Measurements from ENCODE around the gene TLCD2. TPM values are rescaled to one million over a fixed set of nuclear protein-coding genes. Genes with fewer than 3 reads are reported as not detected.

TLCD2 gene
- total and polyA plus RNA-seq, 2 of the 13 experiments (the other 11 are each of a cell fraction or from before 2014, with no cell fraction given): 0.90 to 1.1 TPM

GRCh38 chr17:1720856-1721386, 10.7 kb upstream of the TLCD2 start (continued):
- TF ChIP-seq ZBTB33 (CRISPR knock-in tag; IDR thresholded peaks at IDR 0.05) (no peak), AGO1 (IDR thresholded peaks at IDR 0.05; ENCODE audit: low read depth, low read length, poor library complexity, severe bottlenecking) (no peak), FOXO1 (CRISPR knock-in tag; IDR thresholded peaks at IDR 0.05) (no peak), HMGXB4 (CRISPR knock-in tag; IDR thresholded peaks at IDR 0.05; ENCODE audit: borderline replicate concordance in 1 of 2, low read depth in 1 of 2) (peak; percentile 35 to 55; a peak in 2 of 4 replicates), ZNF225 (CRISPR knock-in tag; IDR thresholded peaks at IDR 0.05) (no peak), PHF21A (CRISPR knock-in tag; IDR thresholded peaks at IDR 0.05) (peak; percentile 56; the same call in 1 of the 2 replicates), RERE (CRISPR knock-in tag; IDR thresholded peaks at IDR 0.05; ENCODE audit: low read depth) (no peak), PRMT3 (CRISPR knock-in tag; IDR thresholded peaks at IDR 0.05; ENCODE audit: borderline replicate concordance, low read depth) (no peak), CERS6 (CRISPR knock-in tag; IDR thresholded peaks at IDR 0.05) (no peak), ISX (CRISPR knock-in tag; conservative IDR thresholded peaks at IDR 0.05) (no peak), ARID4A (CRISPR knock-in tag; IDR thresholded peaks at IDR 0.05; ENCODE audit: borderline replicate concordance) (0 out of 2 replicates have a peak, but pooled peaks have one; percentile 4), FOSL2 (CRISPR knock-in tag; IDR thresholded peaks at IDR 0.05) (0 out of 2 replicates have a peak, but pooled peaks have one; percentile 27), MED1 (CRISPR knock-in tag; IDR thresholded peaks at IDR 0.05) (peak; percentile 27; the same call in 1 of the 2 replicates)

Measured in HepG2 (cell line).